Inflammatory macrophage treated with lipopolysaccharide for 4 hours (primary cell): ENCODE results near the gene PLPPR3.

Experiments used
- DNase-seq: peaks from one replicate; pipeline ENCODE4 v3.0.0-alpha.2; 2020

Gene PLPPR3

DNA sequence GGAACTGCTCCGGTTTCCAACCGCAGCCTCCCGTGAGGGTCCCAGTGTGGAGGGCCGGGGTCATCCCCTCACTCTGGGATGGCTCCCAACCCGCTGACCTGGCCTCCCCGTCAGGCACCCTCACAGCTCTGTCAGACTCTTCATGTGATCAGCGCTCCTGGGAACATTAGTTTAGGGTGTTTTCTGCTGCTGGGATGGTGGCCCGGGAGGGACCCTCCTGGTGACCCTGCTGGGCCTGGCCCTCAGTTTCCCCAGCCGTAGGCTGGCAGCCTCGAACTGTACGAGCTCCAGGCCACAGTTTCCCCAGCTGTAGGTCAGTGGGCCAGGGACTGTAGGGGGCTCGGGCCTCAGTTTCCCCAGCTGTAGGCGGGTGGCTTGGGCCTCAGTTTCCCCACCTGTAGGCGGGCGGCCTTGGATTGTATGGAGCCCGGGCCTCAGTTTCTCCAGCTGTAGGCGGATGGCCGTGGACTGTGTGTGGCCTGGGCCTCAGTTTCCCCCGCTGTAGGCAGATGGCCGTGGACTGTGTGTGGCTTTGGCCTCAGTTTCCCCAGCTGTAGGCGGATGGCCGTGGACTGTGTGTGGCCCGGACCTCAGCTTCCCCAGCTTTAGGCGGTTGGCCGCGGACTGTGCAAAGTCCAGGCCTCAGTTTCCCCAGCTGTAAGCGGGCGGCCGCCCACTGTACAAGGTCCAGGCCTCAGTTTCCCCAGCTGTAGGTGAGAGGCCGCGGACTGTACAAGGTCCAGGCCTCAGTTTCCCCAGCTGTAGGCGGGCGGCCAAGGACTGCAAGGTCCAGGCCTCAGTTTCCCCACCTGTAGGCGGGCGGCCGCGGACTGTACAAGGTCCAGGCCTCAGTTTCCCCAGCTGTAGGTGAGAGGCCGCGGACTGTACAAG lies 25.8 kb downstream of the PLPPR3 start:
- no peak for DNase-seq

DNA sequence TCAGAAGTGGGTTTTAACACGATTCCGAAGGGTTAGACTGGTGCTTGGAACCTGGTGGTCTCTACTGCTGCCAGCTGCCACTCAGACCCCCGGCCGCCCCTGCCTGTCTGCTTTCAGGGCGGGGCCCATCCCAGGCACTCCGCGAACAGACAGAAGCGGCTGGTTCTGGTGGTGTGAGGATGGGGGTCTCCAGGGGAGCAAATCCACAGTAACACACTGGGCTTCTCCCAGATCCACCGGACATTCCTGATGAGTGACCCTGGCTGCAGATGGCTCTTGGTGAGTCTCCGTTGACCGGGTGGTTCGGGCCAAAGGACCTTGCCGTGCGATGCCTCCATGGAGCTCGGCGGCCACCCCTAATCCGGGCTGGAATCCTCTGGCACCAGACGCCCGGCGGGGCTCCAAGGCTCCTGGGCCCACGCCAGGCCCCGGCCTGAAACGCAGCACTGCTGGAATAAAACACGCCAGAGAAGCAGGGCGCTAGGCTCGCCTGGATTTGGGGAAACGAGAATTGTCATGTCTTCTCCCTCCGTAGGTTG lies 26.6 kb downstream of the PLPPR3 start:
- no peak for DNase-seq

GRCh38 chr19:793806-794205 lies 27.9 kb downstream of the PLPPR3 start:
- DNase-seq: no peak

- DNase-seq: no peak
Measured at GRCh38 chr19:792306-792885, 29.4 kb downstream of the PLPPR3 start.

DNA sequence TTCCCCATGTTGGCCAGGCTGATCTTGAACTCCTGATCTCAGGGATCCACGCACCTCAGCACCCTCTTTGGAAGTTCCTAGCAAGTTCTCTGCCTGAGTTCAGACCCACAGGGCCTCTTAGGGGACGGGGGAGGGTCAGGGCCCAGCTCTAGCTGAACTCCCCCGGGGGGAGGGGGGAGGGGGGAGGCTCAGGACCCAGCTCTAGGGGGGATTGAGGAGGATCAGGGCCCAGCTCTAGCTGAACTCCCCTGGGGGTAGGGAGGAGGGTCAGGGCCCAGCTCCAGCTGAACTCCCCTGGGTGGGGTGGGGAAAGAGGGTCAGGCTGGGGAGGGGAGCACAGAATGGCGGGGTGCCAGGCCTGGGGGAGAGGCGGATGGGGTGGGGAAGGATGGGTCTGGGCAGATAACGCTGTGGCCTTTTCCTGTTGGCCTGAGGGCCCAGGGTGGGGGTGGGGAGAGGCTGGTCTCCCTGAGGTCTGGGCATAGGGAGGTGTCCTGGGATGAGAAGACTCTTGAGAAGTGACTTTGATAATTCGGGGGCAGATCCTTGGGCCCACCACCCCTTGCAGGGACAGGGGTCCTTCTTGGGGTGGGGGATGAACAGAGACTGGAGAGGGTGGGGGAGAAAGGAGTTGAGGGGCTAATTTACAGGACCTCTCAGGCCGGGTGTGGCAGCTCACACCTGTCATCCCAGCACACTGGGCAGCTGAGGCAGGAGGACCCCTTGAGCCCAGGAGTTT lies 30.0 kb downstream of the PLPPR3 start:
- DNase-seq: no peak

DNA sequence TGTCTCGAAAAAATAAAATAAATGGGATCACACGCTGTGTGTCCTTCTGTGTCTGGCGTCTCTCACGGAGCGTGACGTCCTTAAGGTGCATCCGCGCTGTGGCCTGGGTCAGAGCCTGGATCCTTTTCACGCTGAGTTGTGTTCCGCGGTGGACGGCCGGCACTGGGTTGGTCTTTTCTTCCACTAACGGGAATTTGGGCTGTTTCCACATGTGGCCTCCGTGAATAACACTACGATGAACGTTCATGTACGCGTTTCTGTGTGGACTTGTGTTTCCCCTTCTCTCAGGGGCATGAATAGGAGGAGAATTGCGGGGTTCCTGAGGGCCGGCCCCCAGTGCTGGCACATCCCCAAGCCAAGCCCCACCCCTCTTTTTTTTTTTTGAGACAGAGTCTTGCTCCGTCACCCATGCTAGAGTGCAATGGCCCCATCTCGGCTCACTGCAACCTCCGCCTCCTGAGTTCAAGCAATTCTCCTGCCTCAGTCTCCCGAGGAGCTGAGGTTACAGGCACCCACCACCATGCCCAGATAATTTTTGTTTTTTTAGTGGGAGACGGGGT lies 30.7 kb downstream of the PLPPR3 start:
- DNase-seq: no peak

DNA sequence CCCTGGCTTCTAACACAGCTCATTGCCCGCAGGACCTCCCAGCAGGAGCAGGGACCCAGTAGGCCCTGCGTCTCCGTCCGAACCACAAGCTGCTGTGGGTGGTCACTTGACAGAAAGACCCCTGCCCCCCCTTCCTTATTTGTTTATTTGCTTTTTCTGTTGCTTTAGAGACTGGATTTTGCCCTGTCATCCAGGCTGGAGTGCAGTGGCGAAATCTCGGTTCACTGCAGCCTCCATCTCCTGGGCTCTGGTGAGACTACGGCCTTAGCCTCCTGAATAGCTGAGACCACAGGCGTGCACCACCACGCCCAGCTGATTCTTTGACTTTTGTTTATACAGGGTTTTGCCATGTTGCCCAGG lies 32.1 kb downstream of the PLPPR3 start:
- no peak for DNase-seq

GRCh38 chr19:788983-789700 lies 32.6 kb downstream of the PLPPR3 start:
- peak; percentile 62 for DNase-seq

DNA sequence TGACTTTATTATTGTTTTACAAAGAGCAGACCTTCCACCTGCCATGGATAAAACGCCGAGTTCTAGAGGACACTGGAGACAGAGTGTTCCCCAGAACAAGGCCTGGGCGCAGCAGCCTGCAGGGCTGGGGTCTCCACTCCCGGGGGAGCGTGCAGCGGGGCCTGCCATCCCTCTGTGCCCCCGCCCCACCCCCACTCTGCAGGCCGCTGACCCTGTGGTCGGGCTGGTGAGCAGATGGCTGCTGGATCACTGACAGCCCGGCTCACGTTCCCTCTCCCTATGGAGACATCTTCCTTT lies 33.1 kb downstream of the PLPPR3 start:
- DNase-seq: no peak

DNA sequence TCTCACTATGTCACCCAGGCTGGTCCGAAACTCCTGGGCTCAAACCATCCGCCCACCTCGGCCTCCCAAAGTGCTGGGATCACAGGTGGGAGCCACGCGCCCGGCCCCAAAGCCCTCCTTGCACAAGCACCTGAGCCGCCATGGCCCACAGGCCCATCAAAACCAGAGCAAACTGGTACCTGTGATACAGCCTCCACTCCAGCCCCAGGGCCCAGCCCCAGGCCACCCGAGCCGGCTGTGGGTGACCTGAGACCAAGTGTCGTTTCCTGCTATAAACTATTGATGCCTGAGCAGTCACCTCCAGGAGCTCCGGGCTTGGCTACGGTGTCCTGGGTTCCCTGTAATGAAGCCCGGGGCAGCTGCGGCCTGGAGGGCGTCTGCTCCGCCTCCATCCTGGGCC lies 34.2 kb downstream of the PLPPR3 start:
- no peak for DNase-seq

- no peak for DNase-seq
Measured at GRCh38 chr19:784541-784940, 37.2 kb downstream of the PLPPR3 start.

DNA sequence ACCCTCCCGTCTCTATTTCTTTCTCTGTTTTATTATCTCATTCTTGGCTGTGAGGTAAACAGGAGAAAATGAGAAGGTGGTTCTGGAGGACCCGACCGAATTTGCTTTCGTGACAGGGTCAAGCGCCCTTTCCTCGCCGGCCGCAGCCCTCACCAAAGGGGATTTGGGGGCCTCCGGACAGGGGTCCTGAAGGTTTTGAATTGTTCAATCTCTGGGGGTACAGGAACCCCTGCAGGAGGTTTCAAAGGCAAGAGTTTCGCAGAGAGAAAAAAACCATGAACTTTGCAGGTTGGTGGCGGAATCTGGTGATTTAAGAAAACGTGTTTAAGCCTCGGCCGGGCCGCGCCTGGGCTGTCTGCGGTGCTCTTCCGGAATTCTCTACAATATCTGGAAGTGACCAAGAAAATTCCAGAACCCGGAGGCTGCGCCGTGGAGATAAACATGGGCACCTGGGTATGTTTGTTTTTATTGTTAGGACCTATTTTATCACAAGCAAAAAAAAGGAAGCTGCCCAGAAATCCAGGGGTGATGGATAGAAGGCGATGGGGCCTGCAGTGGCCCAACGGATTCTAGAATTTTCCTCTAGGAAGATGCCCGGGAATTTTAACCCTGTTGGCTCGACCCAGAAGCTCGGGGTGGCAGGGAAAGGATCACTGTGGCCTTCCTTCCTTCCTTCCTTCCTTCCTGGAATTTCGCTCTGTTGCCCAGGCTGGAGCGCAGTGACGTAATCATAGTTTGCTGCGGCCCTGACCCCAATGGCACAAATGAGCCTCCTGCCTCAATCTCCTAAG lies 38.7 kb downstream of the PLPPR3 start:
- no peak for DNase-seq

DNA sequence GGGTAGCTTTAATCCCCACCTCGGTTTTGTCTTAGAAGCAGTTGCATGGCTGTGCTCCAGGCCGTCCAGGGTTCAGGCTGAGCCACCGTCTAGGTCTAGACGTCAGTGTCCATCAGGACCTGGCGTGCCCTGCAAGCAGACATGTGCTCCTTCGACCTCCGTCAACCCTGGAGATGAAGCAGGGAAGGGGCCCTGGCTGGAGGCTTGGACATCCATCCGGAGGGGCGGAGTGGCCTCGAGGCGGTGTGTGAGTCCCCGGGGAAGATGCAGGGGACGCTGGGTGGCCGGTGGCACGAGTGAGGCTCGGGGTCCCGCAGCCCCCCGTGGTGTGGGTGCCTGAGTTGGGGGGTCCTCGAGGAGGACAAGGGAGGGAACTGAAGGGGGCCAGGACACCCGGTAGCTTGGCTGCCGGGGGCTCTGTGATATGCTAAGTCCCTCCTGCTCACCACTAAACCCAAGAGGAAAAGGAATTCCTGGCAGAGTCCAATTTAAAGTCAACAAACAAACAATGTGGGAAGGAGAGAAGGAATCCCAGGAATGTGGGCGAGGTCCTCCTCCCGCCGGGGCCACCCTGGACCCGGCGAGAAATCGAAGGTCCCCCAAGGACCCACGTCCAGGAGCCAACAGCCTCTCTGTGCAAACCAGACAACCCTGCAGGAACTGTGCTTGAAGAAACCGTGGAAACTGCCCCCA lies 39.4 kb downstream of the PLPPR3 start:
- DNase-seq: no peak

GRCh38 chr19:781800-782184 lies 40.0 kb downstream of the PLPPR3 start:
- no peak for DNase-seq

- no peak for DNase-seq
Measured at GRCh38 chr19:780935-781334, 40.8 kb downstream of the PLPPR3 start.

- DNase-seq: no peak
Measured at GRCh38 chr19:778910-779653, 42.7 kb downstream of the PLPPR3 start.

DNA sequence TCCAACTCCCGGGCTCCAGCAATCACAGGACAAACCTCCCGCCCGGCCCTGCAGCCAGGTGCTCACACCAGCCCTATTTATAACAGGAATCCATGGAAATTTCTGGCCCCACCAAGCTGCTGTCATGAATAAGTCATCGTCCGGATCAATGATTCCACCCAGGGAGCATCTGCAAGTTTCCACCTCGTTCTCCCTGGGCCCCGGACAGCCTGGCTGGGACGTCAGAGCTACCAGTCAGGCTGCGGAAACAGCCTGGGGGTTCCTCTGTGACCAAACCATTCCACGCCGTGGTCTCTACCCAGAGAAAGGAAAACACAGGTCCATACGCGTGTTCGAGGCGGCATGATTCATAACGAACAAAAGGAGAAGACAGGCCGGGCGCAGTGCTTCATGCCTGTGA lies 45.2 kb downstream of the PLPPR3 start:
- no peak for DNase-seq

GRCh38 chr19:772730-773436 lies 48.9 kb downstream of the PLPPR3 start:
- DNase-seq: no peak

GRCh38 chr19:772063-772462 lies 49.7 kb downstream of the PLPPR3 start:
- no peak for DNase-seq

DNA sequence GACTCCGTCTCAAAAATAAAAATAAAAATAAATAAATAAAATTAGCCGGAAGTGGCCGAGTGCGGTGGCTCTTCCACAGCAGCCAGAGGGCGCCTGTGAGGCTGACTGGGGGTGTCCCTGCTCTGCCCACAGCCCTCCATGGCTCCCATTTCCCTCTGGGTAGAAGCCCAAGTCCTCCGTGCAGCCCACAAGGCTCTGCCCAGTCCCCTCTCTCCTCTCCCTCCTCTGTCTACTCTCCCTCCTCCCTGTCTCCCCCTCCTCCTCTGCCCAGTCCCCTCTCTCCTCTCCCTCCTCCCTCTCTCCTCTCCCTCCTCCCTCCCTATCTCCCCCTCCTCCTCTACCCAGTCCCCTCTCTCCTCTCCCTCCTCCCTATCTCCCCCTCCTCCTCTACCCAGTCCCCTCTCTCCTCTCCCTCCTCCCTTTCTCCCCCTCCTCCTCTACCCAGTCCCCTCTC lies 50.4 kb downstream of the PLPPR3 start:
- peak; percentile 65 for DNase-seq
